Astrocyte of the spinal cord (primary cell): ENCODE results near the gene ACR.
"Not testable (repeated sequence)": the region's sequence is repeated elsewhere in the genome, so short reads cannot be mapped to it uniquely, and the experiment has no call there.

Experiments
- DNase-seq: peaks from one replicate; pipeline ENCODE4 v3.0.0; 2011; ENCODE audit warnings: low read depth, low spot score
- H3K4me3 ChIP-seq: 2 replicates; pipeline ENCODE4 v1.5.1; 2011; ENCODE audit warnings: low read depth, mild to moderate bottlenecking, low read length, moderate library complexity
- in situ Hi-C: cut with HindIII; loops from 2 replicates; pipeline ENCODE4 v1.10.0; 2017; ENCODE audit warnings: low sequenced_read_pairs
- TF ChIP-seq, protein P1 (sequence below): IDR thresholded peaks from 2 replicates; pipeline ENCODE4 v1.5.1; 2012; ENCODE audit warnings: low read depth, mild to moderate bottlenecking, low read length, inconsistent platforms

ACR gene

DNA sequence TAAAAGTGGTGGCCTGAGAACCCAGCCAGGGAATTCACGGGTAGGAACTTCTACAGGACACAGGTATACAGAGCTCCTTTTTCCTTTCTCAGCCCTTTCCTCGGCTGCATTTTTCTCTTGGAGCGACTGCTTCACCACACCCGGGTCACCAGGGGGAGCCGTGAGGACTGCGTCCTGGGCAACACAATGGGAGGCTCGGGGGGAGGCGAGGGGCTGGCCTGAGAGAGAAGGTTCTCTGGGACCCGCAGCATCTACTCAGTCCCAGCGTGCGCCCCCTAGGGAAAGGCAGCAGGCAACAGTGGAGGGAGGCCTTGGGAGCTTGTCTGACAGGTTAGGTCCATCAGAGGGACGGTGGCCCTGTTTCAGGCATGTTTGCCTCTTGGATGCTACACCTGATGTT is 37.1 kb downstream of the ACR start:
- TF ChIP-seq, protein P1, sequence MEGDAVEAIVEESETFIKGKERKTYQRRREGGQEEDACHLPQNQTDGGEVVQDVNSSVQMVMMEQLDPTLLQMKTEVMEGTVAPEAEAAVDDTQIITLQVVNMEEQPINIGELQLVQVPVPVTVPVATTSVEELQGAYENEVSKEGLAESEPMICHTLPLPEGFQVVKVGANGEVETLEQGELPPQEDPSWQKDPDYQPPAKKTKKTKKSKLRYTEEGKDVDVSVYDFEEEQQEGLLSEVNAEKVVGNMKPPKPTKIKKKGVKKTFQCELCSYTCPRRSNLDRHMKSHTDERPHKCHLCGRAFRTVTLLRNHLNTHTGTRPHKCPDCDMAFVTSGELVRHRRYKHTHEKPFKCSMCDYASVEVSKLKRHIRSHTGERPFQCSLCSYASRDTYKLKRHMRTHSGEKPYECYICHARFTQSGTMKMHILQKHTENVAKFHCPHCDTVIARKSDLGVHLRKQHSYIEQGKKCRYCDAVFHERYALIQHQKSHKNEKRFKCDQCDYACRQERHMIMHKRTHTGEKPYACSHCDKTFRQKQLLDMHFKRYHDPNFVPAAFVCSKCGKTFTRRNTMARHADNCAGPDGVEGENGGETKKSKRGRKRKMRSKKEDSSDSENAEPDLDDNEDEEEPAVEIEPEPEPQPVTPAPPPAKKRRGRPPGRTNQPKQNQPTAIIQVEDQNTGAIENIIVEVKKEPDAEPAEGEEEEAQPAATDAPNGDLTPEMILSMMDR: peak; percentile 65
- DNase-seq: peak; percentile 40
- H3K4me3 ChIP-seq, in situ Hi-C loops: not testable (repeated sequence)

DNA sequence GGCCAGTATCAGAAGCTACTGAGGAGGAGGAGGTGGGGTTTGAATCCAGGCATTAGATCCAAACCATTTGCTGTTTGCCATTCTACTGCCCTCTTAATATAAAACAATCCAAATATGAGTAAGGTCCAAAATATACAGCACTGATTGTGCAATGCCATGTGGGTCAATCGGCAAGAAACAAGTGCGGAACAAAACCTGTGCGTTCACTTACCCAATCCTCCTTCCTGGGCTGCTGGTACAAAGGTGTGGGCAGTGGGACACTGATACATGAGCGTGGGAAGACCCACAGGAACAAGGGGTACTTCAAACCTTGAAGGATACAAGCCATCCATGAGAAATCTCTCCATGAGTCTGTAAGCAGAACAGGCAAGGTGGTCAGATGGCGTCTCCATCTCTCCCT is 39.6 kb downstream of the ACR start:
- in situ Hi-C loops, DNase-seq, H3K4me3 ChIP-seq: not testable (repeated sequence)

DNA sequence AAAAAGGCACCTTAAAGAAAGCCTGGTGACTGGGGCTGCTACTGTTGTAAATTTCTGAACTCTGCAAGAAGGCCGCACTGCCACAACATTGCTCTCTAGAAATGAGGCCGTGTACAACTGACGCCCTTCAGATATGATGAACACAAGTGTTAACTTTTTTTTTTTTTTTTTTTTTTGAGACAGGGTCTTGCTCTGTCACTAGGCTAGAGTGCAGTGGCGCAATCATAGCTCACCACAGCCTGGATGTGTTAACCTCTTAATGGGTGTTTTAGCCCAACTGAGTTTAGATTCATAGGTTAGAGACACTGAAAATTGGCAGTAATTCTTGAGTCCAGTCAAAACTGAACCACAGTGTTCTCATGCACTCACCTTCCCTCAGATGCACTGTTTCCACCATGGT is 42.2 kb downstream of the ACR start:
- DNase-seq, H3K4me3 ChIP-seq, in situ Hi-C loops: not testable (repeated sequence)

GRCh38 chr22:50782253-50782652 is 44.2 kb downstream of the ACR start:
- in situ Hi-C loops: not testable (repeated sequence)

DNA sequence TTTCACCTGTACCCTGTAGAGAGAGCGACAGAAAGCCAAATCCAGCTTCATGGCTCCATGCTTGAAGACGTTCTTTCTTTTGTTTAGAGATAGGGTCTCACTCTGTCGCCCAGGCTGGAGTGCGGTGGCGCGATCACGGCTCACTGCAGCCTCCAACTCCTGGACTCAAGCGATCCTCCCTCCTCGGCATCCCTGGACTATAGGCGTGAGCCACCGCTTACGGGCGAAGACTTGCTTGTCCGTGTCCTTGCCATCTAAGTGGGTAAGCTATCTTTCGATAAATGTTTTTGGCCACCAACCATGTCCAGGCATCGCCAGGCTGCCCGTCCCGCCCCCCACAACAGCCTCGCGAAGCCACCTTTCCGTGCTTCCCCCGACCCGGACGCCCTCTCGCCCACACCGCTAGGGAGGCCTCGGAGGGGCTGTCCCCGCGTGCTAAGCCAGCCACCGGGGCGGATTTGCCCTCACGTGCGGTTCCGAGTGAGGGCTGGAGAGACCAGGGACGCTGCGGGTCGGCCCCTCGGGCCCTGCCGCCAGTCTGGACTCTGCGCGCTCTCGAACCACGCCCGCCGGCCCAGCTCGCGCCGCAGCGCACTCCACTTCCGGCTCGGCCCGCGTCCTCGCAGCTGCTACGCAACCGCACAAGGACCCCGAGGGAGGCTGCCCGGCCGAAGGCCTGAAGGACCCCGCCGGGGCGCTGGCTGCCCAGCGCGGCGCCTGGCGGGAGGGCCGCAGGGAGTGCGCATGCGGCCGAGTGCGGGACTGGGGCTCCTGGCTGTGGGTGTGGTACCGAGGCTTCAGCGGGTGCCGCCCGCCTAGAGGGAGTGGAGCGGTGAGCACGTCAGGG is 45.3 kb downstream of the ACR start, which contains the start of gene RABL2B:
Gene RABL2B, minus strand, starts transcription at position 604 of the 847 bp plus-strand sequence. CDS start 1,342 bp downstream, outside the sequence.
- in situ Hi-C loops: not testable (repeated sequence)
- DNase-seq: peak; percentile 88
- H3K4me3 ChIP-seq: peak within 1 kb of the TSS; percentile 50

More at GRCh38 chr22:50782253-50782652, 44.2 kb downstream of the ACR start:
- H3K4me3 ChIP-seq, DNase-seq: not testable (repeated sequence)

DNA sequence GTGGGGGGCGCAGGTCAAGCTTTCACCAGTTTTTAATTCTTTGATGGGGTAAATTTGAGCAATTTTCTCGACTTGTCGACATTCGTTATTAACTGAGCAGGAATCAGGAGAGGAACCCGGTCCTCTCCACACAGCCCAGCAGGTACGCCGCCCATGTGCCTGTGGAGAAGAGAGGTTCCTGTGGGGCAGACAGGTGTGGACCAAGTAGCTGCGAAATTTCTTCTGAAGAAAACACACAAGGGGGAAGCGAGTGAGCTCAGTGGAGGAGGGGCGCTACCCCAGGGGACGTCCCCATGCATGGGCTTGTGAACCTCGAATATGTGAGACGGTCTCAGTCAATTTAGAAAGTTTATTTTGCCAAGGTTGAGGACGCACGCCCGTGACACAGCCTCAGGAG is 45.9 kb downstream of the ACR start:
- in situ Hi-C loops, DNase-seq: not testable (repeated sequence)
- peak overlapping the region; percentile 46 for H3K4me3 ChIP-seq

DNA sequence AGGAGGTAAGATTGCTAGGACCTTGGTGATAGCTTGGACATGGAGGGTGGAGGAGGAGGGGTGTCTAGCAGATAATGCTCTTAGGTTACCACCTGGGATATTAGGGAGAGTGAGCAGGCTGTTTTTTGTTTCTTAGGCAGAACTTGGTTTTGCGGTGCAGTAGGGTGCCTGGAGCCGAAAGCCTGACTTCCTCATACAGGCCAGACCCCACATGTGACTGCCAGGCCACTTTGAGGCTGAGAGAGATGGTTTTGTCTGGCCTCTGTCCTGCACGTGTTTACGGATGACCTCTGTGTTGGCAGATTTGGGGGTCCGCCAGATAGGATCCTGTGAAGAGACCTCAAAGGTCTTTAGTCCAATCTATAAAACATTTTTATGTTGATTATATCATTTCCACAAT is 47.3 kb downstream of the ACR start:
- in situ Hi-C loops, H3K4me3 ChIP-seq: not testable (repeated sequence)

GRCh38 chr22:50786936-50787335 is 48.9 kb downstream of the ACR start:
- H3K4me3 ChIP-seq, in situ Hi-C loops, DNase-seq: not testable (repeated sequence)

More for the DNA sequence above, 47.3 kb downstream of the ACR start:
- not testable (repeated sequence) for DNase-seq
